ENCODE measurements around the gene LY86. TPM values are rescaled to one million over a fixed set of nuclear protein-coding genes. Genes with fewer than 3 reads are reported as not detected.

The LY86 gene
- total and polyA plus RNA-seq, 2 of the 13 experiments (the other 11 are each of a cell fraction or from before 2014, with no cell fraction given): not detected

DNA sequence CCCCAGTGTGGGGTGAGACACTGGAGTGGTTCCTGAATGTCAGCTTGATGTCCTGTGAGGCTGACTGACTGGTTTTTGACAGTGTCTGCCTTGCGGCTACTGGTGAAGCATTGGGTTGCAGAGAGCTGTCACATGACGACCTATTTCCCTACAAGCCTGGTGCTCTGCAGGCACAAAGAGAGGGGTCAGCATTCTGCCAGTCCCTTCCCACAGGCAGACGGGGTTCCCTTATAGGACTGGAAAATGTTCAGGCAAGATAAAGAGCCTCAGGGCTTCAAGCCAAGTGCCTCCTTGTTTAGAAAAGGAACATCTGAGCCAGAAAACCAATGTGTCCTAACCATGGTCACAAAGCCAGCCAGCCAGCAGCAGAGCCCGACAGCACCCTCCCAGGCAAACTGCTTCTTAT lies 11.0 kb downstream of the LY86 start:
- intact Hi-C loops (cut with micrococcal nuclease; ENCODE audit: unreplicated experiment) (no loop called here), in situ Hi-C loops (cut with HindIII; ENCODE audit: extremely low pct_ligation_motif_present, low pct_unique_long_range_greater_than_20kb) (no loop called here)
- BruUV-seq (replicated peaks): no TSS peak
- Histone ChIP-seq H3K79me2 (ENCODE audit: insufficient read depth, low read length) (no peaks in the 10 kb centered on the region), H3K36me3 (replicated peaks in 1 of 2; ENCODE audit: control insufficient read depth in 1 of 2, insufficient read depth in 2 of 2, low read length in 2 of 2) (no peaks in the 10 kb centered on the region), H3K4me1 (ENCODE audit: insufficient read depth, low read length) (peaks cover 6% of the 10 kb centered on the region), H3K27me3 (ENCODE audit: control insufficient read depth in 1 of 2, insufficient read depth in 2 of 2, low read length in 2 of 2) (no peaks in the 10 kb centered on the region; a peak in 2 of 5 replicates), H2AFZ (ENCODE audit: low read length) (no peak overlapping the region), H3K4me2 (ENCODE audit: low read depth, low read length) (no peak overlapping the region), H3K4me3 (replicated peaks in 1 of 3; ENCODE audit: insufficient read depth in 1 of 3, low read depth in 2 of 3, low read length in 3 of 3) (no peak overlapping the region), H4K20me1 (ENCODE audit: insufficient read depth, low read length) (no peaks in the 10 kb centered on the region), H3K27ac (ENCODE audit: extremely low read length, insufficient read depth, low read length) (no peak overlapping the region), H3K9me3 (ENCODE audit: low read length) (no peaks in the 10 kb centered on the region), H3K9ac (ENCODE audit: insufficient read depth, low read depth, low read length) (no peak overlapping the region)
- no peak for DNase-seq (ENCODE audit: low spot score)
- TF ChIP-seq, protein P1, sequence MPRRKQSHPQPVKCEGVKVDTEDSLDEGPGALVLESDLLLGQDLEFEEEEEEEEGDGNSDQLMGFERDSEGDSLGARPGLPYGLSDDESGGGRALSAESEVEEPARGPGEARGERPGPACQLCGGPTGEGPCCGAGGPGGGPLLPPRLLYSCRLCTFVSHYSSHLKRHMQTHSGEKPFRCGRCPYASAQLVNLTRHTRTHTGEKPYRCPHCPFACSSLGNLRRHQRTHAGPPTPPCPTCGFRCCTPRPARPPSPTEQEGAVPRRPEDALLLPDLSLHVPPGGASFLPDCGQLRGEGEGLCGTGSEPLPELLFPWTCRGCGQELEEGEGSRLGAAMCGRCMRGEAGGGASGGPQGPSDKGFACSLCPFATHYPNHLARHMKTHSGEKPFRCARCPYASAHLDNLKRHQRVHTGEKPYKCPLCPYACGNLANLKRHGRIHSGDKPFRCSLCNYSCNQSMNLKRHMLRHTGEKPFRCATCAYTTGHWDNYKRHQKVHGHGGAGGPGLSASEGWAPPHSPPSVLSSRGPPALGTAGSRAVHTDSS (CRISPR knock-in tag; conservative IDR thresholded peaks at IDR 0.05): no peak
- TF ChIP-seq ZBTB38 (CRISPR knock-in tag; IDR thresholded peaks at IDR 0.05) (no peak), ZNF367 (CRISPR knock-in tag; IDR thresholded peaks at IDR 0.05; ENCODE audit: borderline replicate concordance) (no peak), GABPA (IDR thresholded peaks at IDR 0.05; ENCODE audit: low read depth, low read length) (no peak), GABPA (CRISPR knock-in tag; IDR thresholded peaks at IDR 0.05; ENCODE audit: low read depth) (no peak), ZNF816 (CRISPR knock-in tag; IDR thresholded peaks at IDR 0.05; ENCODE audit: borderline replicate concordance) (no peak), ATM (IDR thresholded peaks at IDR 0.05; ENCODE audit: borderline replicate concordance) (no peak), ASH2L (IDR thresholded peaks at IDR 0.05; ENCODE audit: insufficient read length, low read depth, low read length) (no peak), ZNF766 (CRISPR knock-in tag; IDR thresholded peaks at IDR 0.05; ENCODE audit: borderline replicate concordance) (no peak)
- TF ChIP-seq, protein P2, sequence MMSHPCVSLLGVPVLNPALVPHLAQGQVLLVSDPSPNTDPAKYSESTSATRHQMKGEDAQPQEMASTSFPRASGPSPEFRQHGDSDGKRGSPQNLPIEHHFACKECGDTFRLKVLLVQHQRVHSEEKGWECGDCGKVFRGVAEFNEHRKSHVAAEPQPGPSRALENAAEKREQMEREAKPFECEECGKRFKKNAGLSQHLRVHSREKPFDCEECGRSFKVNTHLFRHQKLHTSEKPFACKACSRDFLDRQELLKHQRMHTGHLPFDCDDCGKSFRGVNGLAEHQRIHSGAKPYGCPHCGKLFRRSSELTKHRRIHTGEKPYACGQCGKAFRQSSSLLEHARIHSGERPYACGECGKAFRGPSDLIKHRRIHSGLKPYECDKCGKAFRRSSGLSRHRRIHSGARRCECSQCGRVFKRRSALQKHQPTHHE (CRISPR knock-in tag; IDR thresholded peaks at IDR 0.05; ENCODE audit: borderline replicate concordance): no peak
- TF ChIP-seq, protein P3, sequence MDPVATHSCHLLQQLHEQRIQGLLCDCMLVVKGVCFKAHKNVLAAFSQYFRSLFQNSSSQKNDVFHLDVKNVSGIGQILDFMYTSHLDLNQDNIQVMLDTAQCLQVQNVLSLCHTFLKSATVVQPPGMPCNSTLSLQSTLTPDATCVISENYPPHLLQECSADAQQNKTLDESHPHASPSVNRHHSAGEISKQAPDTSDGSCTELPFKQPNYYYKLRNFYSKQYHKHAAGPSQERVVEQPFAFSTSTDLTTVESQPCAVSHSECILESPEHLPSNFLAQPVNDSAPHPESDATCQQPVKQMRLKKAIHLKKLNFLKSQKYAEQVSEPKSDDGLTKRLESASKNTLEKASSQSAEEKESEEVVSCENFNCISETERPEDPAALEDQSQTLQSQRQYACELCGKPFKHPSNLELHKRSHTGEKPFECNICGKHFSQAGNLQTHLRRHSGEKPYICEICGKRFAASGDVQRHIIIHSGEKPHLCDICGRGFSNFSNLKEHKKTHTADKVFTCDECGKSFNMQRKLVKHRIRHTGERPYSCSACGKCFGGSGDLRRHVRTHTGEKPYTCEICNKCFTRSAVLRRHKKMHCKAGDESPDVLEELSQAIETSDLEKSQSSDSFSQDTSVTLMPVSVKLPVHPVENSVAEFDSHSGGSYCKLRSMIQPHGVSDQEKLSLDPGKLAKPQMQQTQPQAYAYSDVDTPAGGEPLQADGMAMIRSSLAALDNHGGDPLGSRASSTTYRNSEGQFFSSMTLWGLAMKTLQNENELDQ (CRISPR knock-in tag; IDR thresholded peaks at IDR 0.05; ENCODE audit: borderline replicate concordance): no peak
- ChIA-PET CTCF (ENCODE audit: low intra/inter-chr PET ratio, low total read pairs) (no interaction called here), POLR2A (no interaction called here)
- no peak for ATAC-seq
- 21% methylated on average over 3 of the region's 4 CpGs for WGBS (ENCODE audit: low lambda C conversion rate)
- FAIRE-seq: no peak
